Neuronal stem cell (in vitro differentiated cells): ENCODE results near the gene DPYSL4.
A peak's percentile ranks its signal among the peaks of the same experiment; 100 is the strongest.

Experiments
- DNase-seq: peaks from one replicate; pipeline ENCODE4 v3.0.0-alpha.2; 2013; ENCODE audit warnings: low spot score
- H2AFZ ChIP-seq: one replicate; pipeline ENCODE4 v1.6.1; 2013; ENCODE audit warnings: mild to moderate bottlenecking, low read length, inconsistent platforms
- H2AK5ac ChIP-seq: 2 replicates; pipeline ENCODE4 v1.6.1; 2013; ENCODE audit warnings: low read depth, mild to moderate bottlenecking, inconsistent platforms, low read length, moderate library complexity, mixed read lengths
- H2BK120ac ChIP-seq: 2 replicates; pipeline ENCODE4 v1.6.1; 2013; ENCODE audit warnings: low read depth, mild to moderate bottlenecking, inconsistent platforms, low read length, moderate library complexity, mixed read lengths
- H2BK12ac ChIP-seq: one replicate; pipeline ENCODE4 v1.6.1; 2013; ENCODE audit warnings: low read length, inconsistent platforms
- H2BK15ac ChIP-seq: 2 replicates; pipeline ENCODE4 v1.6.1; 2013; ENCODE audit warnings: mild to moderate bottlenecking, low read length, inconsistent platforms, mixed read lengths
- H2BK5ac ChIP-seq: one replicate; pipeline ENCODE4 v1.6.1; 2013; ENCODE audit warnings: inconsistent platforms, mild to moderate bottlenecking, low read length, moderate library complexity
- H3K14ac ChIP-seq: one replicate; pipeline ENCODE4 v1.6.1; 2013; ENCODE audit warnings: low read length, inconsistent platforms
- H3K18ac ChIP-seq: 2 replicates; pipeline ENCODE4 v1.6.1; 2013; ENCODE audit warnings: low read length, inconsistent platforms
- H3K23ac ChIP-seq: 2 replicates; pipeline ENCODE4 v1.6.1; 2013; ENCODE audit warnings: low read depth, mild to moderate bottlenecking, mixed read lengths, low read length, inconsistent platforms; ENCODE audit not compliant: poor library complexity
- H3K27ac ChIP-seq: replicated peaks from 3 replicates; pipeline ENCODE4 v1.5.1; 2013; ENCODE audit warnings: low read length, inconsistent platforms
- H3K27me3 ChIP-seq, 3 experiments: 2 replicates each; pipeline ENCODE4 v1.6.1; 2013; ENCODE audit warnings: low read length in 3 of 3, mild to moderate bottlenecking in 2 of 3, inconsistent platforms in 1 of 3, low read depth in 1 of 3, mixed read lengths in 1 of 3, moderate library complexity in 1 of 3; ENCODE audit not compliant: control insufficient read depth in 3 of 3, insufficient read depth in 3 of 3
- H3K36me3 ChIP-seq, 2 donors: replicated peaks in 1 of 2; 2 replicates each; pipeline ENCODE4 v1.6.1; 2013; ENCODE audit warnings: low read length in 2 of 2; ENCODE audit not compliant: control insufficient read depth in 2 of 2, insufficient read depth in 2 of 2
- H3K4ac ChIP-seq: 2 replicates; pipeline ENCODE4 v1.6.1; 2013; ENCODE audit warnings: inconsistent platforms, mild to moderate bottlenecking, low read length, moderate library complexity
- H3K4me1 ChIP-seq, 2 donors: 1 replicate in 1 of 2; 2 replicates in 1 of 2; pipeline ENCODE4 v1.6.1; 2013; ENCODE audit warnings: low read length in 2 of 2, low read depth in 1 of 2; ENCODE audit not compliant: control insufficient read depth in 2 of 2, insufficient read depth in 1 of 2
- H3K4me2 ChIP-seq: one replicate; pipeline ENCODE4 v1.6.1; 2013; ENCODE audit warnings: mild to moderate bottlenecking, low read length, inconsistent platforms; ENCODE audit not compliant: insufficient read depth, poor library complexity, severe bottlenecking
- H3K4me3 ChIP-seq, 2 donors: 2 replicates each; pipeline ENCODE4 v1.5.1; 2013; ENCODE audit warnings: low read length in 2 of 2, mild to moderate bottlenecking in 2 of 2, inconsistent platforms in 1 of 2, moderate library complexity in 1 of 2
- H3K79me1 ChIP-seq: one replicate; pipeline ENCODE4 v1.6.1; 2013; ENCODE audit warnings: low read depth, mild to moderate bottlenecking, inconsistent platforms, low read length, moderate library complexity
- H3K9ac ChIP-seq: one replicate; pipeline ENCODE4 v1.6.1; 2013; ENCODE audit warnings: mild to moderate bottlenecking, low read depth, low read length, inconsistent platforms; ENCODE audit not compliant: poor library complexity
- H3K9me3 ChIP-seq, 2 donors: replicated peaks in 1 of 2; 2 replicates each; pipeline versions ENCODE3 to v1.6.1; 2013; ENCODE audit warnings: low read length in 2 of 2, mild to moderate bottlenecking in 2 of 2, inconsistent platforms in 1 of 2, low read depth in 1 of 2, mixed read lengths in 1 of 2, moderate library complexity in 1 of 2; ENCODE audit not compliant: control insufficient read depth in 2 of 2, insufficient read depth in 1 of 2
- H4K8ac ChIP-seq: one replicate; pipeline ENCODE4 v1.6.1; 2013; ENCODE audit warnings: low read depth, mild to moderate bottlenecking, inconsistent platforms, low read length, moderate library complexity
- H4K91ac ChIP-seq: one replicate; pipeline ENCODE4 v1.6.1; 2013; ENCODE audit warnings: low read length, low read depth, mild to moderate bottlenecking, inconsistent platforms; ENCODE audit not compliant: poor library complexity
- WGBS, 2 donors: extraction: QIAGEN DNeasy Blood & Tissue Kit; methylation state at CpG; one replicate each; pipeline ENCODE4 v1.1.7; 2013; ENCODE audit warnings: missing lambda C conversion rate in 2 of 2, mixed read lengths in 1 of 2; ENCODE audit not compliant: insufficient read length in 2 of 2, insufficient replicate concordance in 1 of 2; ENCODE audit errors: extremely low coverage in 2 of 2; 5-methylcytosine and 5-hydroxymethylcytosine counted together

Gene DPYSL4

GRCh38 chr10:132154440-132154839 lies 32.3 kb upstream of the DPYSL4 start:
- H3K9me3 ChIP-seq, result no peaks in the 10 kb centered on the region
- no peaks in the 10 kb centered on the region for H3K36me3 ChIP-seq
- H4K91ac ChIP-seq, result no peak overlapping the region
- H2AFZ ChIP-seq, result no peak overlapping the region
- no peak overlapping the region for H3K4ac ChIP-seq
- H2BK12ac ChIP-seq, result no peak overlapping the region
- no peak overlapping the region for H2BK15ac ChIP-seq
- H3K27me3 ChIP-seq, result no peaks in the 10 kb centered on the region
- no CpG with 5 or more reads among the region's 7 CpGs for WGBS, 2 donors
- H2AK5ac ChIP-seq, result no peak overlapping the region
- H3K14ac ChIP-seq, result no peak overlapping the region
- no peak overlapping the region for H2BK120ac ChIP-seq
- H3K4me3 ChIP-seq, result no peak overlapping the region
- no peaks in the 10 kb centered on the region for H3K4me1 ChIP-seq
- H3K9ac ChIP-seq, result no peak overlapping the region
- H3K27ac ChIP-seq, result no peak overlapping the region
- H3K23ac ChIP-seq, result no peak overlapping the region
- no peak overlapping the region for H2BK5ac ChIP-seq
- H3K4me2 ChIP-seq, result no peak overlapping the region
- no peaks in the 10 kb centered on the region for H3K79me1 ChIP-seq
- H3K18ac ChIP-seq, result no peak overlapping the region
- DNase-seq, result no peak
- H4K8ac ChIP-seq, result no peak overlapping the region

GRCh38 chr10:132154931-132155330 lies 31.8 kb upstream of the DPYSL4 start:
- no peak for DNase-seq
- Histone ChIP-seq H3K4me2 (no peak overlapping the region), H3K4ac (no peak overlapping the region), H2AFZ (no peak overlapping the region), H2BK120ac (no peak overlapping the region), H3K4me1 (no peaks in the 10 kb centered on the region), H3K36me3 (no peaks in the 10 kb centered on the region), H3K9ac (no peak overlapping the region), H2BK12ac (no peak overlapping the region), H2BK15ac (no peak overlapping the region), H4K91ac (no peak overlapping the region), H3K14ac (no peak overlapping the region), H3K4me3 (peak overlapping the region in 1 of 2 donors; percentile 18), H2BK5ac (no peak overlapping the region), H2AK5ac (no peak overlapping the region), H3K9me3 (no peaks in the 10 kb centered on the region), H3K79me1 (no peaks in the 10 kb centered on the region), H3K23ac (no peak overlapping the region), H3K27me3 (no peaks in the 10 kb centered on the region), H4K8ac (no peak overlapping the region), H3K18ac (no peak overlapping the region), H3K27ac (no peak overlapping the region)
- WGBS, 2 donors, result no CpG with 5 or more reads among the region's 1 CpG

- H3K27me3 ChIP-seq, result no peaks in the 10 kb centered on the region
- no peak overlapping the region for H2AK5ac ChIP-seq
- no peak overlapping the region for H4K91ac ChIP-seq
- H3K4me1 ChIP-seq, result no peaks in the 10 kb centered on the region
- no peak overlapping the region for H3K4me3 ChIP-seq
- H3K9ac ChIP-seq, result no peak overlapping the region
- DNase-seq, result no peak
- no peaks in the 10 kb centered on the region for H3K79me1 ChIP-seq
- H3K18ac ChIP-seq, result peak overlapping the region; percentile 83
- no peaks in the 10 kb centered on the region for H3K9me3 ChIP-seq
- no peaks in the 10 kb centered on the region for H3K36me3 ChIP-seq
- no peak overlapping the region for H2BK12ac ChIP-seq
- no peak overlapping the region for H2BK5ac ChIP-seq
- H2BK15ac ChIP-seq, result no peak overlapping the region
- peak overlapping the region; percentile 3 for H4K8ac ChIP-seq
- no peak overlapping the region for H2BK120ac ChIP-seq
- H2AFZ ChIP-seq, result no peak overlapping the region
- peak overlapping the region; percentile 21 for H3K14ac ChIP-seq
- H3K23ac ChIP-seq, result peak overlapping the region; percentile 43
- no peak overlapping the region for H3K4me2 ChIP-seq
- no CpG with 5 or more reads among the region's 15 CpGs for WGBS, 2 donors
- H3K4ac ChIP-seq, result no peak overlapping the region
- H3K27ac ChIP-seq, result no peak overlapping the region
These were observed 30.9 kb upstream of the DPYSL4 start for GRCh38 chr10:132155723-132156381.

GRCh38 chr10:132156382-132156781 lies 30.4 kb upstream of the DPYSL4 start:
- no peak overlapping the region for H4K8ac ChIP-seq
- H2AK5ac ChIP-seq, result no peak overlapping the region
- H3K4me2 ChIP-seq, result no peak overlapping the region
- peak overlapping the region; percentile 60 for H3K9ac ChIP-seq
- no peak overlapping the region for H3K14ac ChIP-seq
- H2BK120ac ChIP-seq, result no peak overlapping the region
- no peaks in the 10 kb centered on the region for H3K27me3 ChIP-seq
- no peak overlapping the region for H2BK12ac ChIP-seq
- H3K4ac ChIP-seq, result no peak overlapping the region
- no peak overlapping the region for H4K91ac ChIP-seq
- H3K27ac ChIP-seq, result no peak overlapping the region
- H3K4me3 ChIP-seq, result no peak overlapping the region
- no peaks in the 10 kb centered on the region for H3K79me1 ChIP-seq
- H2BK15ac ChIP-seq, result no peak overlapping the region
- no peak overlapping the region for H3K23ac ChIP-seq
- H2AFZ ChIP-seq, result no peak overlapping the region
- H3K18ac ChIP-seq, result peak overlapping the region; percentile 28
- H3K4me1 ChIP-seq, result no peaks in the 10 kb centered on the region
- no peaks in the 10 kb centered on the region for H3K9me3 ChIP-seq
- no peak for DNase-seq
- no CpG with 5 or more reads among the region's 7 CpGs for WGBS, 2 donors
- H2BK5ac ChIP-seq, result no peak overlapping the region
- H3K36me3 ChIP-seq, result no peaks in the 10 kb centered on the region
